ENCODE data around the gene TAS2R7.
"Not testable (repeated sequence)": the region's sequence is repeated elsewhere in the genome, so short reads cannot be mapped to it uniquely, and the experiment has no call there.

TAS2R7 gene

GRCh38 chr12:10802587-10802986, at the start of gene TAS2R7:
TSS of gene TAS2R7 (minus strand) at chr12:10802627. CDS start at chr12:10802570, 57 bp downstream.
- DNase-seq (ENCODE audit: low read depth in 2 of 3, low spot score in 2 of 3): no peak

GRCh38 chr12:10851243-10851858, 48.9 kb upstream of the TAS2R7 start:
- DNase-seq (ENCODE audit: low read depth in 2 of 3, low spot score in 2 of 3): no peak

- DNase-seq (ENCODE audit: low read depth in 2 of 3, low spot score in 2 of 3): no peak
Observed at GRCh38 chr12:10849425-10849878, 47.0 kb upstream of the TAS2R7 start, which contains the start of gene PRR4. TSS of gene PRR4 (minus strand) at chr12:10849475. CDS start at chr12:10849437, 38 bp downstream.

- DNase-seq (ENCODE audit: low read depth in 2 of 3, low spot score in 2 of 3): no peak
Observed at GRCh38 chr12:10847744-10848143, 45.3 kb upstream of the TAS2R7 start.

GRCh38 chr12:10842862-10843261, 40.4 kb upstream of the TAS2R7 start:
- DNase-seq (ENCODE audit: low read depth in 2 of 3, low spot score in 2 of 3): no peak

GRCh38 chr12:10838461-10838860, 36.0 kb upstream of the TAS2R7 start:
- no peak for DNase-seq (ENCODE audit: low read depth in 2 of 3, low spot score in 2 of 3)

- no peak for DNase-seq (ENCODE audit: low read depth in 2 of 3, low spot score in 2 of 3)
Observed at GRCh38 chr12:10829994-10830393, 27.6 kb upstream of the TAS2R7 start.

GRCh38 chr12:10826258-10826657, 23.8 kb upstream of the TAS2R7 start, which contains the start of gene TAS2R10:
TSS of gene TAS2R10 (minus strand) at chr12:10826358. CDS start at chr12:10826269, 89 bp downstream.
- DNase-seq (ENCODE audit: low read depth in 2 of 3, low spot score in 2 of 3): no peak

- DNase-seq (ENCODE audit: low read depth in 2 of 3, low spot score in 2 of 3): no peak
Observed at GRCh38 chr12:10824957-10825356, 22.5 kb upstream of the TAS2R7 start.

- DNase-seq (ENCODE audit: low read depth in 2 of 3, low spot score in 2 of 3): no peak
Observed at GRCh38 chr12:10811883-10812536, 9.6 kb upstream of the TAS2R7 start.

GRCh38 chr12:10810068-10810467, 7.6 kb upstream of the TAS2R7 start, which contains the start of gene TAS2R9:
TSS of gene TAS2R9 (minus strand) at chr12:10810168. CDS start at chr12:10810075, 93 bp downstream.
- DNase-seq (ENCODE audit: low read depth in 2 of 3, low spot score in 2 of 3): no peak

GRCh38 chr12:10807186-10807585, 4.8 kb upstream of the TAS2R7 start, which contains the start of gene TAS2R8:
TSS of gene TAS2R8 (minus strand) at chr12:10807286. CDS start at chr12:10806980, 306 bp downstream.
- no peak for DNase-seq (ENCODE audit: low read depth in 2 of 3, low spot score in 2 of 3)

- DNase-seq (ENCODE audit: low read depth in 2 of 3, low spot score in 2 of 3): no peak
Observed at GRCh38 chr12:10801741-10802140, 686 bp downstream of the TAS2R7 start.

- no peak for DNase-seq (ENCODE audit: low read depth in 2 of 3, low spot score in 2 of 3)
Observed at GRCh38 chr12:10794222-10794621, 8.2 kb downstream of the TAS2R7 start.

GRCh38 chr12:10791769-10792168, 10.7 kb downstream of the TAS2R7 start:
- DNase-seq (ENCODE audit: low read depth in 2 of 3, low spot score in 2 of 3): not testable (repeated sequence)

- no peak for DNase-seq (ENCODE audit: low read depth in 2 of 3, low spot score in 2 of 3)
Observed at GRCh38 chr12:10783252-10783651, 19.2 kb downstream of the TAS2R7 start.

- no peak for DNase-seq (ENCODE audit: low read depth in 2 of 3, low spot score in 2 of 3)
Observed at GRCh38 chr12:10779103-10779502, 23.3 kb downstream of the TAS2R7 start.

- DNase-seq (ENCODE audit: low read depth in 2 of 3, low spot score in 2 of 3): no peak
Observed at GRCh38 chr12:10771132-10771733, 31.2 kb downstream of the TAS2R7 start.

GRCh38 chr12:10759657-10760056, 42.8 kb downstream of the TAS2R7 start:
- no peak for DNase-seq (ENCODE audit: low read depth in 2 of 3, low spot score in 2 of 3)

- DNase-seq (ENCODE audit: low read depth in 2 of 3, low spot score in 2 of 3): no peak
Observed at GRCh38 chr12:10756194-10756593, 46.2 kb downstream of the TAS2R7 start.

- no peak for DNase-seq (ENCODE audit: low read depth in 2 of 3, low spot score in 2 of 3)
Observed at GRCh38 chr12:10753059-10753458, 49.4 kb downstream of the TAS2R7 start.

Data from activated CD8-positive, alpha-beta memory T cell treated with anti-CD3 and anti-CD28 coated beads for 48 hours (primary cell).